ENCODE measurements around the gene SGPL1.

Gene SGPL1

GRCh38 chr10:70886921-70887665 is 71.3 kb downstream of the SGPL1 start:
- no peak for DNase-seq

GRCh38 chr10:70887804-70888800 is 72.4 kb downstream of the SGPL1 start, which contains the start of gene PCBD1:
PCBD1 (minus strand) TSS chr10:70888565; CDS start chr10:70888533, 32 bp downstream.
- DNase-seq: peak; percentile 38

GRCh38 chr10:70889291-70889690 is 73.5 kb downstream of the SGPL1 start:
- no peak for DNase-seq

- no peak for DNase-seq
Measured at GRCh38 chr10:70890917-70891431, 75.2 kb downstream of the SGPL1 start.

GRCh38 chr10:70891627-70892026 is 75.9 kb downstream of the SGPL1 start:
- no peak for DNase-seq

- DNase-seq: no peak
Measured at GRCh38 chr10:70892631-70893030, 76.9 kb downstream of the SGPL1 start.

GRCh38 chr10:70893227-70894006 is 77.7 kb downstream of the SGPL1 start:
- no peak for DNase-seq

GRCh38 chr10:70894416-70894815 is 78.7 kb downstream of the SGPL1 start:
- no peak for DNase-seq

- no peak for DNase-seq
Measured at GRCh38 chr10:70896551-70896950, 80.8 kb downstream of the SGPL1 start.

- no peak for DNase-seq
Measured at GRCh38 chr10:70898687-70899086, 82.9 kb downstream of the SGPL1 start.

- DNase-seq: no peak
Measured at GRCh38 chr10:70899096-70899495, 83.3 kb downstream of the SGPL1 start.

- DNase-seq: no peak
Measured at GRCh38 chr10:70901276-70901878, 85.6 kb downstream of the SGPL1 start.

GRCh38 chr10:70902661-70903261 is 87.0 kb downstream of the SGPL1 start:
- no peak for DNase-seq

- peak; percentile 36 for DNase-seq
Measured at GRCh38 chr10:70903262-70903921, 87.6 kb downstream of the SGPL1 start.

GRCh38 chr10:70905071-70906021 is 89.6 kb downstream of the SGPL1 start:
- no peak for DNase-seq

- no peak for DNase-seq
Measured at GRCh38 chr10:70906031-70906783, 90.5 kb downstream of the SGPL1 start.

GRCh38 chr10:70906953-70907636 is 91.3 kb downstream of the SGPL1 start:
- no peak for DNase-seq

GRCh38 chr10:70907637-70908405 is 92.1 kb downstream of the SGPL1 start:
- no peak for DNase-seq
